ENCODE results near the gene OPN4.

The OPN4 gene

DNA sequence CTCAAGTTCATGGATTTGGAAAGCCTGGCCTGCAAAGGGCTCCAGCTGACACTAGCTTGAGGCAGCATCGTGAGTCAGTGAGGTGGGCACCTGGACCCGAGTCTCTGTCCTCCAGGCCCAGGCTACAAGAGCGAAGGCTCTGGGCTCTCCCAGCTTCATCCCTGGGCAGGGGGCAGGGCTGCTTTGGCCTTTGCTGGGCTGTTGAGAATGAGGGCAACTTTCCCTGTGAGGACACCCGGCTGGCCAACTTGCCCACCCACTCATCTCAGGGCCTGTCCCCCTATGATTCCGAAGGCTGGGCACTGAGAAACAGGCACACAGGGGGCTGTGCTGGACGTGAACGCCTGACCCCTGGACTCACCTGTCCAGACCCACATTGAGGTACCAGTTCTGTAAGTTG is 38.3 kb downstream of the OPN4 start:
- H3K27ac ChIP-seq: no peak overlapping the region
- H3K36me3 ChIP-seq (ENCODE audit: control insufficient read depth, insufficient read depth, low read length): no peaks in the 10 kb centered on the region
- H2AFZ ChIP-seq: no peak overlapping the region
- peaks cover 2% of the 10 kb centered on the region for H3K4me1 ChIP-seq
- H3K79me2 ChIP-seq: no peaks in the 10 kb centered on the region
- H3K4me3 ChIP-seq (ENCODE audit: low read depth, low read length): no peak overlapping the region
- H3K9me3 ChIP-seq (ENCODE audit: control insufficient read depth, low read length): no peaks in the 10 kb centered on the region
- H3K27me3 ChIP-seq (ENCODE audit: control insufficient read depth, insufficient read depth, low read length): no peaks in the 10 kb centered on the region
- TF ChIP-seq, protein P1, sequence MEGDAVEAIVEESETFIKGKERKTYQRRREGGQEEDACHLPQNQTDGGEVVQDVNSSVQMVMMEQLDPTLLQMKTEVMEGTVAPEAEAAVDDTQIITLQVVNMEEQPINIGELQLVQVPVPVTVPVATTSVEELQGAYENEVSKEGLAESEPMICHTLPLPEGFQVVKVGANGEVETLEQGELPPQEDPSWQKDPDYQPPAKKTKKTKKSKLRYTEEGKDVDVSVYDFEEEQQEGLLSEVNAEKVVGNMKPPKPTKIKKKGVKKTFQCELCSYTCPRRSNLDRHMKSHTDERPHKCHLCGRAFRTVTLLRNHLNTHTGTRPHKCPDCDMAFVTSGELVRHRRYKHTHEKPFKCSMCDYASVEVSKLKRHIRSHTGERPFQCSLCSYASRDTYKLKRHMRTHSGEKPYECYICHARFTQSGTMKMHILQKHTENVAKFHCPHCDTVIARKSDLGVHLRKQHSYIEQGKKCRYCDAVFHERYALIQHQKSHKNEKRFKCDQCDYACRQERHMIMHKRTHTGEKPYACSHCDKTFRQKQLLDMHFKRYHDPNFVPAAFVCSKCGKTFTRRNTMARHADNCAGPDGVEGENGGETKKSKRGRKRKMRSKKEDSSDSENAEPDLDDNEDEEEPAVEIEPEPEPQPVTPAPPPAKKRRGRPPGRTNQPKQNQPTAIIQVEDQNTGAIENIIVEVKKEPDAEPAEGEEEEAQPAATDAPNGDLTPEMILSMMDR (IDR thresholded peaks at IDR 0.05): no peak
- no peak overlapping the region for H3K9ac ChIP-seq
- no peak overlapping the region for H3K4me2 ChIP-seq (ENCODE audit: low read length)

DNA sequence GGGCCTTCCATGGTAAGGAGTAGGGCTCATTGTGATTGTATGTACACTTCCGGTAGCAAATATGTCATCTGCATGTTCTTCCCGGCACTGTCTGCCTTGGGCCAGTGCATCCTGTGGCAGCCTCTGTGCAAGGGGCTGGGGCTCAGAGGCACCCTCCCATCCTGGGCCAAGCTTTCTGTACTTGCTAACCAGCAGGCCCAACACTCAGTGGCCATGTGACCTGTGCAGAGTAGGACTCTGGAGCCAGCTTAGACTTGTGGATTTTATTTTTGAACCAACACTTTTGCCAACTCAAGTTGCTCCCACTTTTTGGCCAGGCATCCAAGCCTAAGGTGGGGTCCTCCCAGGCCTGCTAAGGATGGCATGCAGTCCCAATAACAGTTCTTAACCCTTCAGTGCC is 38.9 kb downstream of the OPN4 start:
- H3K9ac ChIP-seq: no peak overlapping the region
- H3K9me3 ChIP-seq (ENCODE audit: control insufficient read depth, low read length): no peaks in the 10 kb centered on the region
- TF ChIP-seq, protein P1 (IDR thresholded peaks at IDR 0.05): no peak
- peaks cover 2% of the 10 kb centered on the region for H3K4me1 ChIP-seq
- H2AFZ ChIP-seq: no peak overlapping the region
- H3K27me3 ChIP-seq (ENCODE audit: control insufficient read depth, insufficient read depth, low read length): no peaks in the 10 kb centered on the region
- no peaks in the 10 kb centered on the region for H3K79me2 ChIP-seq
- no peak overlapping the region for H3K4me2 ChIP-seq (ENCODE audit: low read length)
- no peaks in the 10 kb centered on the region for H3K36me3 ChIP-seq (ENCODE audit: control insufficient read depth, insufficient read depth, low read length)
- no peak overlapping the region for H3K4me3 ChIP-seq (ENCODE audit: low read depth, low read length)
- H3K27ac ChIP-seq: no peak overlapping the region

DNA sequence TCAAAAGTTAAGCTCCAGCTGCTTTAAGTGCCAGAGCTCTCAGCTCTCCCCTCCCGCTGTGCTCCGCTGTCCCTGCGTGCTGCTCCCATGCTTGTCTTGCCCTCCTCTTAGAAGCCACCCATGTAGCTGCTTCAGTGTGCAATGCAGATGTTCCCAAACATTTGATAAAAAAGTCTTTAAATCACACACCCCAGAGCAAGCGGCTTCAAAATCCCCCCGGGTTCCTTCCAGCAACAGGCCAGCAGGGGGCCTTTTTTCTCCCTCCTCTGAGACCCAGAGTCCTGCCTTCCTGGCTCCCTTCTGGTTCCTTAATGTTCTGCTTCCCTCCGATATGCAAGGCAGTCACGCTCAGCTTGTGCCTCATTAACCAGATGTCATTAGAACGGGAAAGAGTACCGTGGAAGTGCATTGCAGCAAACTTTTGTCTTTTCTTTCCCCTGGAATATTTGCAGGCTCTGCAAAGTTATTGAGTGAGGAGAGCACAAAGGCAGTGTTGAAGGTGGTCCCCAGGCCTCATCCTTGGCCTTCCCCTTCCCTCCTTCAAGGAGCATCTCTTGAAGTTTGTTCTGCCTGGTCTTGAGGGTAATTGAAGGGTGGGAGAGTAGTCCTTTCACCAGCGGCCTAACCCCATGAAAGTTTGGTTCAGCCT is 39.5 kb downstream of the OPN4 start:
- Histone ChIP-seq H3K27me3 (ENCODE audit: control insufficient read depth, insufficient read depth, low read length) (no peaks in the 10 kb centered on the region), H3K4me3 (ENCODE audit: low read depth, low read length) (no peak overlapping the region), H3K36me3 (ENCODE audit: control insufficient read depth, insufficient read depth, low read length) (no peaks in the 10 kb centered on the region), H2AFZ (no peak overlapping the region), H3K4me2 (ENCODE audit: low read length) (no peak overlapping the region), H3K9me3 (ENCODE audit: control insufficient read depth, low read length) (no peaks in the 10 kb centered on the region), H3K4me1 (peaks cover 2% of the 10 kb centered on the region), H3K27ac (no peak overlapping the region), H3K9ac (no peak overlapping the region), H3K79me2 (no peaks in the 10 kb centered on the region)
- TF ChIP-seq, protein P1 (IDR thresholded peaks at IDR 0.05): peak; percentile 53

DNA sequence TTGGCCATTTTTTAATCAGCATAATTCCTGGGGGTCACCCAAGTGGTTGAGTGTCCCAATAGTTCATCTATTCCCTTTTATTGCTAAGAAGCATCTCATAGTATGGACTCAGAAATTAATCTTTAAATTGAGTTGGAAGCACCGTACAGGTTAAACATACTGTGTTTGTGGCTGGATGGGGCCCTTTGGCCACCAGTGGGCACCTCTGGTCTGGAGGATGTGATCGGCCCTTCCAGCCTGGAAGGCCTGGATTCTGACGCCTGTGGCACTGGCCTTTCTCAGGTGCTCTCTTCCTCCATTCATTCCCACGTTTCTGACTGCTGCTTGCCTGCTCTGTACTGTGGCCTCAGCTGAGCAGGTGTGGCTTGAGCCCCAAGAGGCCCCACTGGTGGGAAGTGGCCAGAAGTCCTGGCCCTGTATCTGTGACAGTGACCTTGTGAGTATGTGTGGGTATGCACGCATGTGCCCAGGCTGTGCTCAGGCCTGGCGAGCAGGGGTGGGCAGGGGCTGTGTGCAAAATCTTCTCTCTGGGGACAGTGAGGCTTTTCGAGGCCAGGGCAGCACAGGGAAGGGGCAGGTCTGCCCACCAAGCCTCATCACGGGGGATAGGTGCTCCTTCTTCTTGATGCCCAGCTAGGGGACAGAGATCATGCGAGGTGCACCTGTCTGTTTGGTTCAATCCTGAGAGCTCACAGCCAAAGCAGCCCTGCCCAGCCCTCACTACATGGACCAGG is 44.0 kb downstream of the OPN4 start:
- Histone ChIP-seq H3K4me1 (peaks cover 2% of the 10 kb centered on the region), H3K36me3 (ENCODE audit: control insufficient read depth, insufficient read depth, low read length) (no peaks in the 10 kb centered on the region), H3K27me3 (ENCODE audit: control insufficient read depth, insufficient read depth, low read length) (no peaks in the 10 kb centered on the region), H3K4me3 (ENCODE audit: low read depth, low read length) (no peak overlapping the region), H3K79me2 (no peaks in the 10 kb centered on the region), H3K27ac (no peak overlapping the region), H3K9me3 (ENCODE audit: control insufficient read depth, low read length) (no peaks in the 10 kb centered on the region), H3K9ac (no peak overlapping the region), H3K4me2 (ENCODE audit: low read length) (no peak overlapping the region), H2AFZ (no peak overlapping the region)
- TF ChIP-seq, protein P1 (IDR thresholded peaks at IDR 0.05): peak; percentile 23

Measured in parathyroid adenoma (tissue), 2 donors.